ENCODE measurements around the gene SRGAP3. TPM values are rescaled to one million over a fixed set of nuclear protein-coding genes. Genes with fewer than 3 reads are reported as not detected.

SRGAP3 gene
- polyA plus RNA-seq, 3 donors, result 0.90 to 1.7 (median 1.4) TPM

- no peak overlapping the region for H3K27ac ChIP-seq (ENCODE audit: low read depth, low read length)
- WGBS, 3 donors, result 56 to 85% (median 85%) methylated on average over 9 of the region's 9 CpGs
These were observed 57.0 kb downstream of the SRGAP3 start for GRCh38 chr3:9192248-9193025.

GRCh38 chr3:9190276-9190675 lies 59.2 kb downstream of the SRGAP3 start:
- 92 to 96% (median 93%) methylated on average over 8 of the region's 8 CpGs for WGBS, 3 donors

GRCh38 chr3:9188583-9188982 lies 60.9 kb downstream of the SRGAP3 start:
- 84 to 93% (median 92%) methylated on average over 1 of the region's 1 CpG for WGBS, 3 donors
- no peak overlapping the region for H3K27ac ChIP-seq (ENCODE audit: low read depth, low read length)

More at GRCh38 chr3:9190276-9190675, 59.2 kb downstream of the SRGAP3 start:
- H3K27ac ChIP-seq (ENCODE audit: low read depth, low read length), result no peak overlapping the region

- H3K27ac ChIP-seq (ENCODE audit: low read depth, low read length), result no peak overlapping the region
- WGBS, 3 donors, result 78 to 89% (median 79%) methylated on average over 5 of the region's 5 CpGs
These were observed 63.7 kb downstream of the SRGAP3 start for GRCh38 chr3:9185701-9186100.

GRCh38 chr3:9185046-9185445 lies 64.4 kb downstream of the SRGAP3 start:
- H3K27ac ChIP-seq (ENCODE audit: low read depth, low read length), result no peak overlapping the region
- WGBS, 3 donors, result 90 to 93% (median 93%) methylated on average over 3 of the region's 3 CpGs

GRCh38 chr3:9184461-9184835 lies 65.0 kb downstream of the SRGAP3 start:
- WGBS, 3 donors, result 71 to 90% (median 84%) methylated on average over 4 of the region's 4 CpGs
- H3K27ac ChIP-seq (ENCODE audit: low read depth, low read length), result no peak overlapping the region

- no peak overlapping the region for H3K27ac ChIP-seq (ENCODE audit: low read depth, low read length)
- WGBS, 3 donors, result 39 to 63% (median 61%) methylated on average over 10 of the region's 10 CpGs
These were observed 65.5 kb downstream of the SRGAP3 start for GRCh38 chr3:9183811-9184460.

- no peak overlapping the region for H3K27ac ChIP-seq (ENCODE audit: low read depth, low read length)
- WGBS, 3 donors, result 62 to 75% (median 68%) methylated on average over 3 of the region's 3 CpGs
These were observed 66.4 kb downstream of the SRGAP3 start for GRCh38 chr3:9183011-9183410.

GRCh38 chr3:9180764-9181117 lies 68.7 kb downstream of the SRGAP3 start:
- H3K27ac ChIP-seq (ENCODE audit: low read depth, low read length), result no peak overlapping the region
- 38 to 73% (median 44%) methylated on average over 6 of the region's 6 CpGs for WGBS, 3 donors

- H3K27ac ChIP-seq (ENCODE audit: low read depth, low read length), result no peak overlapping the region
- 52 to 79% (median 57%) methylated on average over 17 of the region's 17 CpGs for WGBS, 3 donors
These were observed 69.4 kb downstream of the SRGAP3 start for GRCh38 chr3:9179826-9180763.

GRCh38 chr3:9178697-9179096 lies 70.7 kb downstream of the SRGAP3 start:
- WGBS, 3 donors, result 69 to 84% (median 72%) methylated on average over 6 of the region's 6 CpGs
- H3K27ac ChIP-seq (ENCODE audit: low read depth, low read length), result no peak overlapping the region

- H3K27ac ChIP-seq (ENCODE audit: low read depth, low read length), result no peak overlapping the region
- WGBS, 3 donors, result 70 to 72% (median 70%) methylated on average over 5 of the region's 5 CpGs
These were observed 74.0 kb downstream of the SRGAP3 start for GRCh38 chr3:9175421-9175820.

- WGBS, 3 donors, result 60 to 84% (median 60%) methylated on average over 4 to 5 of the region's 5 CpGs
- no peak overlapping the region for H3K27ac ChIP-seq (ENCODE audit: low read depth, low read length)
These were observed 76.0 kb downstream of the SRGAP3 start for GRCh38 chr3:9173445-9173844.

GRCh38 chr3:9172851-9173321 lies 76.6 kb downstream of the SRGAP3 start:
- whole genome bisulfite sequencing, 3 donors, result 43 to 73% (median 44%) methylated on average over 11 of the region's 11 CpGs
- no peak overlapping the region for H3K27ac ChIP-seq (ENCODE audit: low read depth, low read length)

GRCh38 chr3:9170851-9171160 lies 78.6 kb downstream of the SRGAP3 start:
- WGBS, 3 donors, result 95 to 96% (median 96%) methylated on average over 5 of the region's 5 CpGs
- no peak overlapping the region for H3K27ac ChIP-seq (ENCODE audit: low read depth, low read length)

GRCh38 chr3:9169956-9170850 lies 79.2 kb downstream of the SRGAP3 start:
- H3K27ac ChIP-seq (ENCODE audit: low read depth, low read length), result no peak overlapping the region
- WGBS, 3 donors, result 82 to 85% (median 84%) methylated on average over 18 of the region's 18 CpGs

- H3K27ac ChIP-seq (ENCODE audit: low read depth, low read length), result no peak overlapping the region
- 89 to 100% (median 100%) methylated on average over 1 of the region's 1 CpG for WGBS, 3 donors
These were observed 80.1 kb downstream of the SRGAP3 start for GRCh38 chr3:9169326-9169725.

- 55 to 58% (median 55%) methylated on average over 8 of the region's 8 CpGs for WGBS, 3 donors
- no peak overlapping the region for H3K27ac ChIP-seq (ENCODE audit: low read depth, low read length)
These were observed 81.2 kb downstream of the SRGAP3 start for GRCh38 chr3:9168241-9168741.

Data from adipose tissue (tissue), 3 donors.